GM21367 (cell line): ENCODE measurements around the gene FASN.

Experiments used
- ATAC-seq: cut with Tn5 transposase; IDR thresholded peaks from one replicate; pipeline ENCODE4 v1.9.1; 2021; ENCODE audit not compliant: unreplicated experiment

The FASN gene

DNA sequence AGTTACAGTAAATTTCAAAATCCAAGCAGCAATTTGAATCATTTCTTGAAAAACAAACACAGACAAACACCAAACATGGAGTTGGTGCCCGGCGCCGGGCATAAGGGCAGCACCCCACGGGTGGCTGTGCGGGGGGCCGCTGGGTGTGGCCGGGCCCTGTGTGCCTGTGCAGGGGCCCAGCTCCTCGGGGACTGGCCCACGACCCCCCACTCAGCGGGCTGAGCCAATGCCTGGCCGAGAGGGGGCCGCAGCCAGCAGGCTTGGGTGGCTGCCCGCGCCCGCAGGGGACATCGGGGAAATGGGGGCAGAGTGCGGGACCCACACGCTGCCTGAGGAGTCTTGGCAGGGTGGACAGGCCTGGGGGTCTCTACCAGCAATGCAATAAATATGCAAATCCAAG lies 19.6 kb downstream of the FASN start:
- no peak for ATAC-seq

DNA sequence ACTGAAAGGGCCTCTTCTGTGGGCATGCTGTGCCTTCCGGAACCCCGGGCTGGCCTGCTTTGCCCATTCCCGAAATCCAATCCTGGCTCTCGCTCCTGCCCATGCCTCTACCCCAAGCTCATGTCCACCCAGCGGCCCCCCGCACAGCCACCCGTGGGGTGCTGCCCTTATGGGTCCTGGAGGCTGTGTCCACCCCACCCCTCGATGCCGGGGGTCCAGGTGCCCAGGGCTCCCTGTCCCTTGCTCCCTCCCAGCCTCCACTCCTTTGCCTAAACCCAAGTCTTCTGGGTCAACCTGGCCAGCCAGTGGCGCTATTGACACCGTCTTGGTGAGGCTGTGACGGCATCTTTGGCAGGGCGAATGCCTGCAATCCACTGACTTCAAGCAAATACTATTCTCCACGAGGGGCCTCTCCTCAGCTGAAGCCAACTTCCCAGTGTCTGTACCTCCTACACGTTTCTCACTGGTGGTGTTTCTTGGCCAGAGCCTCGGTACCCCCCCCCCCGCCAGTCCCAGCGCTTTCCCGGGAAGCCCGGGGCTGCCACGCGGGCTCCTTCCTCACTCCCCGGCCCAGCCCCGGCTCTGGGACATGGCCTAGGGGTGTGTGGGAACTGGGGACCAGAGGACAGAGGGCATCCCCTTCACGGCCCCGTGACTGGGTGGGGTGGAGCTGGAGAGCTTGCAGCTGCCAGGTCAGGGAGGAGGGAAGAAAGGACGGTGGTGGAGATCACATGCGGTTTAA lies 20.2 kb downstream of the FASN start:
- ATAC-seq = no peak

DNA sequence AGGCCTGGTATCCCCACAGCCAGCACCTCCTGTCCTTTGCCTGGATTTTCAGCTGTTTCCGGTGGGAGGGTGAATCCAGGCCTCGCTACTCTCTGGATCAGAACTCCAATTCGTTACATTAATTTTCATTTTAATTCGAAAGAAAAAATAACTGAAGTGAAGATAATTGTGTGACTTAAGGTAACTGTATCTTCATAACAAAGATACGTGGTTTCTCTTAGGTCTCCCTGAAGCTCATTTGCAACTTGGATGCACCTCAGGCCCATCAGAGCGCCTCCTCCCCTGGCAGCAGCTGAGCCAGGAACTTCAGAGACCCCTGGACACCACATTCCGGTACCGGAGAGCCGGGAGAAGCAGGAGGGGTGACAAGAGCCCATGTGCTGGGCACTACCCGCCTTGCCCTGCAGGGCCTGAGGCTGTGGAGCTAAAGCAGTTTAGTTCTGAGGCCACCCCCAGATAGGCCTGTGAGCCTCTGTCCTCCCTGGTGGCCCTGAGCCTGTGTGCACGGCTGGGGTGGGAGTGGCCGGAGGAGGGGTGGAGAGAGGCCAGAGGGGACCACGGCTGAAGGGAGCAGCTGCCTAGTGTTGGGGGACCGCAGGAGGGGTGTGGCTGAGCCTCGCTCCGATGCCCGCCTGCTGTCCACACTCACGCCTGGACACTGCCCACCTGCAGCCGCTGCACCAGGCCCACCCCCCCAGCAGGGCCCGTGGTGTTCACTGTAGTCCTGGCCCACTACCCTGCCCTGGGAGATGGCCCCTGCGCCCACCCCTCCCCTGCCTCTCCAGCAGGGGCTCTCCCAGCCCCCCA lies 21.0 kb downstream of the FASN start:
- no peak for ATAC-seq

DNA sequence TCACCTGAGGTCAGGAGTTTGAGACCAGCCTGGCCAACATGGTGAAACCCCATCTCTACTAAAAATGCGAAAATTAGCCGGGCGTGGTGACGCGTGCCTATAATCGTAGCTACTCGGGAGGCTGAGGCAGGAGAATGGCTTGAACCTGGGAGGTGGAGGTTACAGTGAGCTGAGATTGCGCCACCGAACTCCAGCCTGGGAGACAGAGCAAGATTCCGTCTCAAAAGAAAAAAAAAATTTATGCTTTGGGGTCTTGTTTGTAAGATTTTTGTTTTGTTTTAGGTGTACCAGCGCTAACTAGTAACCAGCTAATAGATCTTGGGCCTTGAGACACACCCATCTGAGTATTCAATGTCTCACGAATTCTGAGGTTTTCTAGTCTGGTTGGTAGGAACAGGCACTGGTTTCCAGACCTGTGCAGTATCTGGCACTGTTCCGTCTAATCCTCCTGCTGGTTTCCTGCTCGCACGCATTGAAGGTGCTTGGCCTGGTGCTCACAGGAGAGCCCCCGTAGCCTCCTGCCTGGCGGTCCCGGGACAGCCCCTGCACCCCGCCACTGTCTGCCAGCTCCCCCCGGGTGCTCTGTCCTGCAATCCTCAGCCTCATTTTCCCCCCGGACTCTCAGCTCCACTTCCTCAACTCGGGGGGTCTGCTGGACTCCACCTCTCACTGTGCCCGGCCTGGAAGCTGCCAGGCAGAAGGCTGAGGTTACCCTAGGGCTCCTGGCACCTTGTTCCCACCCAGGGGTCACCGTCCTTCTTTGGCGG lies 21.8 kb downstream of the FASN start:
- ATAC-seq = no peak

DNA sequence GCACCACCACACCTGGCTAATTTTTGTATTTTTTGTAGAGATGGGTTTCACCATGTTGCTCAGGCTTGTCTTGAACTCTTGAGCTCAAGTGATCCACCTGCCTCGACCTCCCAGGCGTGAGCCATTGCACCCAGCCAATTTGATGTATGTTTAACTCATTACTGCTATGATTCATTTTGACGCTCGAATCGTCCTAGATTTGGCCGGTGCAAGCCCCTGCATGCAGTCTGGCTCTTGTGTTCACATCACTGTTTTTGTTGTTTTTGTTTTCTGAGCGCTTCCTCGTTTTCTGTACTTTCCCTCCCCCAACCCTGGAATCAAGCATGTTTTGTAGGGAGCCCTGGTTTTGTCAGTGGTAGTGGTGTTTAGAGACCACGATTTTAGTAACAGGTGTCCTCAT lies 24.6 kb downstream of the FASN start:
- ATAC-seq = no peak

DNA sequence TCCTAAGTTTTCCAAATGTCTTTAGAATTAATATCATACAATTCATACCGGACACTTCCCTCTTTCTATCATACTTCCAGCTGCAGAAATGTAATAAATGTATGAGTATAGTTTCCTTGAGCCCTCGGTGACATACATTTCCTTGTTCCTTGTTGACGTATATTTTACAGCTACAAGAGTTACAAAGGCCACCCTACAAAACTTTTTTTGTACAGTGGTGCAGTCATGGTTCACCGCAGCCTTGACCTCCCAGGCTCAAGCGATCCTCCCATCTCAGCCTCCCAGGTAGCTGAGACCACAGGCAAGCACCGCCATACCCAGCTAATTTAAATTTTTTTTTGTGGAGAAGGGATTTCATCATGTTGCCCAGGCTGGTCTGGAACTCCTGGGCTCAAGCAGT lies 25.2 kb downstream of the FASN start:
- no peak for ATAC-seq

DNA sequence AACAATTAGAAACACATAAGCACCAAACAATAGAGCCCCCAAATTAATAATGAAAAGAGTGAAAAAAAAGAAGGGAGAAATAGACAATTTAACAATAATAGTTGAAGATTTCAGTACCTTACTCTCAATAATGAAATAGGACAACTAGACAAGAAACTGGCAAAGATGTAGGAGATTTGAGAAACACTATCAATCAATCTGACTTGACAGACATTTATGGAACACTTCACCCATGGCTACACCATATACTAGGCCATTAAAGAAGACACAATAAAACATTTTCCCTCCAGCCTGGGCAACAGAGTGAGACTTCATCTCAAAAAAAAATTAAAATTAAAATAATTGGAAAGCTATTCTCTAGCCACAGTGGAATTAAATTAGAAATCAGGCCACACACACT lies 27.4 kb downstream of the FASN start:
- ATAC-seq = no peak

DNA sequence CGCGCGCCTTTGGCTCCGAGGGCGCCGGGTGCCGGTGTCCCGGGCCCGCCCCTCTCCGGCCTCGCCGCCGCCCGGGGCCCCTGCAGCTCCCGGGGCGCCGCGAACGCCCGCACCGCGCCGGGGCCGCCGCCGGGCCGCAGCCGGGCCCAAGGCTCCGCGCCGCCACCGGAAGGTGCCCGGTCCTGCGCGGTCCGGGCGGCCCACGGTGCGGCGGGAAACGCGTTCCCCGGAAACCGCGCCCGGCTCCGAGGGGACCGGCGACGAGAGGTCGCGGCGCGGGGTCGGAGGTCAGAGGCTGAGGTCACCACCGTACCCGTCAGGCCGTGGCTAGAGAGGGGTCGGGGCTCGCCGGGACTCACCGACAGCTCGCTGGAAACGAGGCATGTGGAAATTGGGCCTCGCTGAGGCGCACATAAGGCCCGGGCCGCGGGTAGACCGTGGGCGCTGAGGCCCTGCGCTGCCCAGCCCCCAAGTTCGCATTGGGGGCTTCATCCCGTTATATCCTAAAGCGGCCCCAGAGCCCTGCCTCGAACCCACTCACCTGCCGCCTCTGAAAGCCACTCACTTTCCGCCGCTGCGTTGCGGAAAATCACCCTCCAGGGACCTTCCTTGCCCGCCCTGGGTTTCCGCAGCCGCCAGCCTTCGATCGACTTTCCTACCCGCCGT lies 32.3 kb downstream of the FASN start, which contains the start of gene DUS1L:
DUS1L (minus strand) TSS at position 167 of the 666 bp plus-strand sequence. CDS start 745 bp downstream, outside the sequence.
- ATAC-seq = no peak

DNA sequence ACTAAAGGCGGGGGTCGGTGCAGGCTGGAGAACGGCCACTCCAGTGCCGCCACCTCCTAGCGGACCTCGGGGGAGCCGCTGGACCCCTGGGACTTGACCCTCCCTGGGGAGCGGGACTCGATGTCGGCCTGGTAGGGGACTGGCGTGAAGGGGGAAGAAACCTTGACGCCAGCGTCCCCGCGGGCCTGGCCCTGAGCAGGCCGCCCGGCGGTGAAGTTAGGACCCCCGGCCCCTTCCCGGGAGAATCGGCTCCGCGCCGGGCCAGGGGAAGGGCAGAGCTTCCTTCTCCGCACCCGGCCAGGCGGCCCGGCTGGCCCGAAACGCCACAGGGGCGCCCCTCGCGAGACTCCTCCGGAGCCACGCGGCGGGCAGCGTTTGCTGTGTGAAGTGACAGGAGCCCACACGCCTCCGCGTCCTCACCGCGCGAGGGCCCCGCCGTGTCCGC lies 32.8 kb downstream of the FASN start:
- no peak for ATAC-seq

DNA sequence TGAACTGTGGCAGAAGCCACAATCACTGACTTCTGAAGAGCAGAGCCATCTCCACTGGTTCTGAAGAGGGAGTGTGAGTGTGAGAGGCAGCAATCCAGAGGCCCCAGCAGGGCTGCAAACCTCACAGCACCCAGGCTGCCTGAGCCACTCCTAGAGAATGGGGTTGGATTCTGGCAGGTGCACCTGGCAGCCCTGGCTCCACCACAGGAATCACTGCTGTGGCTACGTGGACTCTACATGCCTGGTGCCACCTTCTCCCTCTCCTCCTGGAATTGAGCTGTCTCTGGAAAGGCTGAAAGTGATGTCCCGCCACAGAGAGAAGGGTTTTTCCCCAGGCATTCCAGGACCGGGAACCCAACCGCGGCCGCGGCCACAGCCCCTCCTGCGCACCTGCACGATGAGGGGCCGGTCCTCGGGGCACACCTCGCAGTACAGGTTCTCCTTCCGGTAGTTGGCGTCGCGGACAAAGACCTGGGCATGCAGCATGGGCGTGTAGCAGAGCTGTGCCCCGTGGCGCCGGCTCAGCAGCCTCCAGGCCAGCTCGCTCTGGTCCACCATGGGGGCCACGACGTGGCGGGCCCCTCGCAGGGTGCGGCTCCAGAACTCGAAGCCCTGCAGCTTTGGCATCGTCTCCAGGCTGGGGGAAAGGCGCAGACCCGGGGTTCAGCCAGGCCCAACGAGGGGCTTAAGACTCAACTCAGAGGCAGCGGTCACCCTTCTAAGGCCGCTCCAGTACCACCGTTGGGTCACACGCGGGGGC lies 33.4 kb downstream of the FASN start:
- no peak for ATAC-seq

DNA sequence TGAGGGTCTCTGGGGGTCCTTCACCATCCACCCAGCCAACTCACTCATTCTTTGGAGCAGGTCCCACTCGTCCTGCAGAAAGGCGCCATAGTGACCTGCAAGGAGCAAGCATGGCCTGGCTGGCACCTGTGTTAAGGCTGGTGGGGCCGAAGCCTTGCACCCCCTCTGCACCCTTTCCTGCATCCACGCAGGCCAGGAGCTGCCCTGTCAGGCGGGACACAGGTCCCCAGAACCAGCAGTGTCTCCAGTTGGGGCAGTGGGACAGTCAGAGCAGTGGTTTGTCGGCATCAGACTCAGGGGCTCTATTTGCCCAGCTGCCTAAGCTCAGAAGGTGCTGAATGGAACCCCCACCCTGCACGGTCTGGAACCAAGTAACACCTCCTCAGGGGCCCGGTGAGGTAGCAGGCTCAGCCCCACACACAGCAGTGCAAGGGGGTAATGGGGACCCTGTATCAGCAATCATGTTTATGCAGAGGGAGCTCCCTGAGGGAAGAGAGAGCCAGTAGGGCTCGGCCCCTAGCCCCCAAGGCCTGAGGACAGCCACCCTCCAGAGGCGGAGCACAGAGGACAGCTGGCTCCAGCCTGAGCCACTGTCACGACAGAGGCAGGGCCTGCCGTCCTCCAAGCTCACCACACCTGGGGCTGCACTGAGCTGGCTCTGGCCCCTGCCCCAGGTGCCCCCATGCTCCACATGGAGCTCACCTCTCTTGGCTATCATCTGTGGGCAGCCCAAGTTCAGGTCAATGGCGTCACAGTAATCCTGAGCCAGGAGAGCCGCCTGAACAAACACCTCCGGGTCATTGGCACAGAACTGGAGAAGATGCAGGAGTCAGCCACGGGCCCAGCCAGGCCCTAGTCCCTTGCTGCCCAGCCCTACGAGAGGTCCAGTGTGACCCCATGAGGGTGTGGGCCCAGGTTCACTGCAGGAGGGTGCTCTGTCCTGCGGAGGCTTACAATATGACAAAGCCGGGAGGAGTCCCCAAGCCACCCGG lies 34.3 kb downstream of the FASN start:
- no peak for ATAC-seq

DNA sequence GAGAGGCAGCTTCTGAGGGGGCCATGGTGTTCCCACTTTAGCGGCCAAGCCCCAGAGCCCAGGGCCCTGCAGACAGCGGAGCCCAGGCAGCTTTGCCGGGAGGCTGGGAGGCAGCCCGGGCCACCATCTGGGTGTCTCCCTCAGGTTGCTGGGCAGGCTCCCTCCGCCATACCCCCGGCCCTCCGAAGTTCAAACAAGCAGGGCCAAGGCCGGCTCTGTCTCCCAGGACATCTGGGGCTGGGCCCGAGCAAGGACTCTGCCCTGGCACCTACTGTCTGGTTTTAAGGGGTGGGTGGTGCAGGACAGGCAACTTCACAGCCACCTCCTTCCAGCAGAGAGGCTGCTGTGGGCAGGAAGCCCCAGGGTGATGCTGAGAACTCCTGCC lies 35.1 kb downstream of the FASN start:
- no peak for ATAC-seq

DNA sequence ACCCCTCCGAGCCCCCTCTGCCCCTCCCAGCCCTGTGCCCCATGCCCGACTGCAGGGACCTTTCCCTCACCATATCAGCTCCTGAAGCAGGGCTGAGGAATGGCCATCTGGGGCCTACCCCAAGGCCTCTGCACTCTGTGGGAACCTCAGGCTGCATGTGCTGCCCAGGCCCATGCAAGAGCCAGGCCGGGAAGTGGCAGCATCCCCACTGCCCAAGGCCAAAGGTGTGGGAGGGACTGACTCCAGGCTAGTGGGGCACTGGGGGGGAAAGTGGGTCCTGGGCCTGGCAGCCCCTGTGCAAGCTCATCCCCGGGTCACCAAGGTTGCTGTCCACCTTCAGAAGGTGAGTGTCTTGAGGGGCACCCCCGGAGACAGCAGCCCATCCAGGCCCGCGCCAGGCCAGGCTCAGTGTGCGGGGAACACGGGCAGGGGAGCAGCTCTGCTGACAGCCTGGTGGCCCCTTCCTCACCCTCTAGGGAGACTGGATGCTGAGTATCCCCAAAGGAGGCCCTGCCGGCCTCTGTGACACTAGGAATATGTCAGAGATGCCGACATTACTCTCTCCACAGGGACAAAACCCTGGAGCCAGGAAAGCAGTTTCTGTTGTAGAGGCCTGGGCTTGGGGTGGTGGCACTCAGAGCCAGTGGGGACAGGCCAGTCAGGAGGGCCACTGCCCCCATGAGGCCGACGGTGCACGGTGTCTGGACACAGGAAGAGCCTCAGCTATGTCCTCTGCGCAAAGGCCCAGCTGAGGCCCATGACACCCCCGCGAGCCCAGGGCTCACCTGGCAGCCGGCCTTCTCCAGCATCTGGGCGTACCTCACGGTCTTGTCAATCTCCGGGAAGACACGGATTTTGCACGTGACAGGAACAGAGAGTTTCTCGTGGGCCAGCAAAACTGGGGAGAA lies 35.7 kb downstream of the FASN start:
- no peak for ATAC-seq

DNA sequence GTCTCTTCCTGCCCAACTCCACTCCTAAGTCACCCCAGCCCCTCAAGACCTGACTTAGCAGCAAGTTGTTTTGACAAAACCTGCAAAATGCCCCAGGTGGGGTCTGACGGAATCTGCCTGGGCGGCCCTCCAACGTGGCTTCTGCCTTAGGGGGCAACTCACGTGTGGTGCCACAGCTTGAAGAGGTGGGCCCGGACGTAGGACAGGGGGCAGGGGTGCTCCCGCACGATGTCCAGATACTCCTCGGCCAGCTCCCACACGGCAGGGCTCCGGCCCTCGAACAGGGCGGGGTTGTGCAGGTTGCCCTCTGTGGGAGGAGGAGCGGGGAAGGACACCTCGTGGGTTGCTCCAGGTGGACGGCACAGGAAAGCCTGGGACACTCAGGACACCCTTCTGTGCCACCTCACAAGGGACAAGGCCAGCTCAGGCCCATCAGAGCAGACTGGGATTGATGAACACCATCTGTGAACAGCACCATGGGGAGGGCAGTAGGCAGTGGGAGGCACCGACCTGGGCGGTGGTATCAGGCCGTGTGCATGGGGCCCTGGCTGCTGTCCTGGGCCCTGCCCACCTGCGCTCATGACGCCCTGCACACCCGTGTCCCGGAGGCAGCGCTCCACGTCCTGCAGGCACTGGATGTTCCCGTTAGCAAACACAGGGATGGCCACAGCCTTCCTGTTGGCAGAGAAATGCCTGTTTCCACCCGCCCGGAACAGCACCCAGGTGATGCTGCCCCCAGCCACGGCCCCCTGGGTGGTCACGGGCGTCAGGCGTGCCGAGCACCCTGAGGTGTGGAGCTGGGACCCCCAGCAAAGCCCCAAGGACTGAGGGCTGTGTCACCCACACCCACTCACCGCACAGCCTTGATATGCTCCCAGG lies 36.8 kb downstream of the FASN start:
- ATAC-seq = no peak

DNA sequence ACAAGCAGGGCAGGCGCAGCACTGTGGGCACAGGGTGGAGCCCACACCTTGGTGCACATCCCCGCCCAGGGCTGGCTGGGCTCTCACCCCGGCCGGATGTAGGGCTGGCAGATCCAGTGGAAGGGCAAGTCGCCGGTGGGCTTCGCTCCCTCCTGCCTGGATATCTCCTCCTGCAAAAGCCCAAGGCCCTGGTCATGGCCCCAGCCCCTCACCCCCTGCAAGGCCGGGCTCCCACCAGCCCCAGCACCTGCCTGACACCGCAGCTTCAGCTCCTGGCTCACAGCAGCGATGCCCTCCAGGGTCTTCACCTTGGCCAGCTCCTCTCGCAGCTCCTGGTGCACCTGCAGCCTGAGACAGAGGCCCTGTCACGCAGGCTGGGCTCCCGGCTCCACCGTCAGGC lies 37.4 kb downstream of the FASN start:
- ATAC-seq = no peak

DNA sequence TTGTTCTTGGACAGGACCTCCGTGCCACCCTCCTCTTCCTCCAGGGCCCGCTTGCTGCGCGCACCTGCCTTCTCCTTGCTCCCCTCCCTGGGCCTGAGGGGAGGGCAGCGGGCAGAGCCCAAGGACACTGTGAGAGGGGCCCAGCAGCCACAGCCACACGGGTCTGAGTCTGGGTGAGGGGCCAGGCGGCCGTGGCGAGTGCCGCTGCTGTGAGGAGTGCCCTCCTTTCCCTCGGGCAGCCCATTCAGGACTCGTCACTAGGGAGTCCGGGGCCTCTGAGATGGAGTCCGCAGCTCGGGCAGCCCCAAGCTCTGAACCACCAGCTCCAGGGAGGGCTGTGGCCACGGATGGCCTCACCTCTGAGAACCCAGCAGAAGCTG lies 38.0 kb downstream of the FASN start:
- ATAC-seq = no peak
